ENCODE data around the gene POC1B.
A peak's percentile ranks its signal among the peaks of the same experiment; 100 is the strongest.

Gene POC1B

DNA sequence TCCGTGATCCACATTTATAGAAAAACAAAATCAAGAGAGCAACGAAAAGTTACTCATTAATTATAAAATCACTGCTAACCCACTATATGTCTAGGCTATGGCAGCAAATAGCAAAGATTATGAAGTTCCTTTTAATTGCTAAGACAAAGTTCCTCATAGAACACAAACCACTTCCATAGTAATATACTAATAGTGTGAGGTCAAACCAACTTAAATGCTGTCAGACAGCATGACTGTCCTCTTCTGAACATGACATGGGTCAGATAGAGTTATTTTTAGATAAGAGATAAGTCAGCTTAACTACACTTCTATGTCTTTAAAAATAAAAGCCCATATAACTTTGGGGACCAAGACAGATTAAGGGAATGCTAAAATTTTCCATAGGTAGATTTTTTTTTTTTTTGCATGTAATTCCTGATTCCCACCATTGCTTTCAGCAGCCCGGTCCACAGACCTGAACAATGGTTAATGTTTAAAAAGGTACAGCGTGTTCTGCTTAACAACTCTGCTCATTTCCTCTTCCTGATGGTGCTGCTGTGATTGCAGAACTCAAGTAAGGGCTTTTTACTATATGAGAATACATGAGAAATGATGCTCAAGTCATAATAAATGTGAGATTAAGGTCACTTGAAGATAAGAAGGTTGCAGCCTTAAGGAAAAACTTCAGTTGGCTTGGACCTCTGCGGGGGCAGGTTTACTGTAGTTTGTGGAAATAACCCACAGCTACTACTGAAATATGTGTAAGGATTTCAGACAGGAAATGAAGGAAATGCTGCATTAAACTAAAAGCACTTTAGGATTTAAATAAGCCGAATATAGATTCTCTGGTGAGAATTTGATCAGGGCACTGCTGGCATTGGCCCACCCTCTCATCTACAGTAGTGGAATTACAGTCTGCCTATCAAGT lies 135.8 kb downstream of the POC1B start:
- DNase-seq (ENCODE audit: low spot score): no peak

DNA sequence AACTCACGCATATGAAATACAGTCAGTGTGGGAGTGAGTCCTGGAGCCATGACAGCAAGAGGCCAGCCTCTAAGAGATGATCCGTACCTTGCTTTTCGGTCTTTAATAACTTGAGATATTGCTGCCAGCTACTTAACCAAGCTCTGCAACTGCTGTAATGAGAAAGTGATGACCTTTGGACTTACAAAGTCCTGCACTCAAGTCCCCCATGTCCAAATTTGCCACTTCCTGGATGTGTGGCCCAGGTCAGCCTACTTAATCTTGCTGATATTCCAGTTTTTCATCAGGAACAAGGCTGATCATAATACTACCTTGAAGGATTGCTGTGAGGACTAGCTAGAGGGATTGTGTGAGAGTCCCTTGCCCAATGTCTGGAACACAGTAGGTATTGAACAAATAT lies 139.7 kb downstream of the POC1B start:
- no peak for DNase-seq (ENCODE audit: low spot score)

DNA sequence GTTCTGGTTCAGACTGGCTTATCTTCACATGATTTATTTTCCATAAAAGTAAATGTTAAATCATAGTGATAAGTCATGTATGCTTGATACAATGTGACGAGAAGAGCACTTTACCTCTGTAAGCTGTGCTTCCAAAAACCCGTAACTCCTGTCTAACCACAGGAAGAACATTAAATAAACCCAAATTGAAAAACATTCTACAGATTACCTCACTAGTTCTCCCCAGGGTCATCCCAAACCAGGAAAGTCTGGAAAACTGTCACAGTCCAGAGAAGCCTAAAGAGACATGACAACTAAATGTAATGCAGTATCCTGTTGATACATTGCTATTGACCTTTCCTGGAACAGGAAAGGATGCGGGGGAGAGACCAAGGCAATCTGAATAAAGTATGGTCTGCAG lies 141.0 kb downstream of the POC1B start:
- no peak for DNase-seq (ENCODE audit: low spot score)

DNA sequence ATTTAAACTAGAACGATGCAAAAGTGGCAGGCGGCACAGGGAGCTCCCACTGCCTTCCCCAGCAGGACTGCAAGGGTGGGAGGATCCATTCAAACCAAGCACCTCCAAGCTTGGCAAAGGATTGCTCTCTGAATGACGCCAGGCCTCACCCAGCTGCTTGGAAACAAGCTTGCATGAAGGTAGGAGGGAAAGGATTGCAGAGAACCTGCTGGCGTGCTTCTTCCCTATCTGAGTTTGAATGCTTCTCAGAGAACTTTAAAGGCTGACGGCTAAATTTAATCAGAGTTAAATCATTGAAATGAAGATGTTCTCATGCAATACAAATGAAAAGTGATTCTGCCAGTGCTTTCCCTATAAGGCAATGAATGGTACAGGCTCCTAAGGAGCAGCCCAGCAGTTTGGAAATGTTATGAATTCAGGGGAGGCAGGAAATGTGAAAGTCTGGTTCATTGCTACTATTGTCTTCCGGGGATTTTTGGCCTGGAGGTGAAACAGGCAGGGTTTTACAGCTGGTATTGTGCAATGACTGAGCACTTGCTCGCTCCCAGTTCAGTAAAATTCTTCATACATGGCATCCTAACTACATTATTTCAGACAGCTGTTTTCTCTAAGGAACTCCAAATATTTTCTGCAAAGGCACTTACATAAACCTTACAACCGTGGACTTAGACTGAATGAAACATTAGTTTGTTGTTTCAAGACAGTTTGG lies 141.6 kb downstream of the POC1B start:
- peak; percentile 80 for DNase-seq (ENCODE audit: low spot score)

DNA sequence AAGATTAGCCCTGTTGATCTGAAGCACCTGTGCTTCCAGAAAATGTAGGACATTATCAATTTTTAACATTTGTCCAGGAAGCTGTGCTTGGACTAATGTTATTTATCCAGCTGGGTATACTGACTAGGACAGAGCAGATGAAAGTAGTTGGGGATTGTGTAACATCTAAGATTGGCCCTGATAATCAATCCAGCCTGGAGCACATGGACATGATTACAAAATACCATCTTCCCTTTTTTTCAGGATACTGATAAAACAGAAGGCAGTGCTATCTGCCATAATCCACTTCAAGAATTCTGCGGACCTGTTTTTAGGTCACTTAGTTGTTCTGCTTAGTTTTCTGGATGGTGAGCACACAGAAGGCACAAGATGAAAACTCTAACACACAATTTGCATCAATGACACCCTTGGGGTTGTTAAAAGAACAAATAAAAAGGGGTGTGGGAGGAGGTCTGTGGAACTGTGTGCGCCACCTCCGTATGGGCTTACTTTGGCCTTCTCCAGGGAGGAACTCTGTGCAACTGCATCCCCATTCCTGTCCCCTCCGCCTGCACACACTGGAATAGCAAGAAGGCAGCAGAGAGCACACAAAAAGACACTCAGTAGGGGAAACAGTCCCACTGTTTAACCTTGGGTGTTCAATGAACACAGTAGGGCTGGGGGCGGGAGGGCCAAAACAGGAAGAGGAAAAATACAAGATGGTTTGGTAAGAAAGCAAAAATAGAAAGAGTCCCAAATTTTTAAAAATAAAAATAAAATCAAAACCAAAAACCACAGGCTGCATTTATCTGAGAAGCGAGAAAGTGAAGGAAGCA lies 142.4 kb downstream of the POC1B start:
- peak; percentile 11 for DNase-seq (ENCODE audit: low spot score)

DNA sequence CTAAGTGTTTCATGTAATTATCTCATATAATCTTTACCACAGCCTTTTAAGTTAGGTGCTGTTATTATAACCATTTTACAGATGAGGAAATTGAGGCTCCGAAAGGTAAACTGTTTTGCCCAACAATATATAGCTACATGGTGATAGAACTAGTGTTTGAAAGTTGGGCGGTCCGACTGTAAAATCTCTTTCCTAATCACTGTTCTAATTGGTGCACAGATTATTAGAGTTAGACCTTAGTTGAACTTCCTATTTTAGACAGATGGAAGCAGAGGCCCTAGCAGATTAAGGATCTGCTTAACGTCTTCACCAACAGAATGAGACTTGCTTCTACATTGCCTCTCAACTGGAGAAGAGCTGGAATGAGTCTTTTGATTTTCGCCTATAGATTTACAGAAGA lies 143.5 kb downstream of the POC1B start:
- no peak for DNase-seq (ENCODE audit: low spot score)

DNA sequence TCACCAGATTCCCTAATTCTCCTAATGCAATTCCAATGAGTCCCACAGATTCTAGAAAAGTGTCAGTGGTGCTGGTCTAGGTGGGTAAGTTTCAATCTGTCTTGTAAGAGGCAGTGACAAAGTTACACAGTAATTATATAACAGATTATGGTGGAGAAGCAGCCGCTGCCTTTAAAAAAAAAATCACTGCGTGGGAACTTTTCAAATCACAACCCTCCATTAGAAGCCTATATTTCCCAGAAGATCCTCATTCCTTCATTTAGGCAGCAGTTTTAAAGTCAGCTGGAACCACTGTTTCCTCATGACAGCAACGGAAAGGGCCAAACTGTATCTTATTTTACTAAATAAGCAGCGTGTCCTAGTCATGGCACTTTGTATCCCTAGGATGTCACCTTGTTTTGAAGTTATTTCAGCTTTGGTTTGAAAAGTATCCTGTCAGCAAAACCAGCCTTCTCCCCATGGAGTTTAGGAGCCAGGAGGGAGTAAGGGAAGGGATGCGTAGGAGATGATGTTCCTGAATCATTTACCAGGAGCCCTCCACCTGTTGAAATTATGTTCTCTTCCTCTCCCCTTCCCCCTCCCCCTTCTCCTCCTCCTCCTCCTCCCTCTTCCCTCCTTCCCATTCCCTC lies 145.9 kb downstream of the POC1B start:
- DNase-seq (ENCODE audit: low spot score): no peak

DNA sequence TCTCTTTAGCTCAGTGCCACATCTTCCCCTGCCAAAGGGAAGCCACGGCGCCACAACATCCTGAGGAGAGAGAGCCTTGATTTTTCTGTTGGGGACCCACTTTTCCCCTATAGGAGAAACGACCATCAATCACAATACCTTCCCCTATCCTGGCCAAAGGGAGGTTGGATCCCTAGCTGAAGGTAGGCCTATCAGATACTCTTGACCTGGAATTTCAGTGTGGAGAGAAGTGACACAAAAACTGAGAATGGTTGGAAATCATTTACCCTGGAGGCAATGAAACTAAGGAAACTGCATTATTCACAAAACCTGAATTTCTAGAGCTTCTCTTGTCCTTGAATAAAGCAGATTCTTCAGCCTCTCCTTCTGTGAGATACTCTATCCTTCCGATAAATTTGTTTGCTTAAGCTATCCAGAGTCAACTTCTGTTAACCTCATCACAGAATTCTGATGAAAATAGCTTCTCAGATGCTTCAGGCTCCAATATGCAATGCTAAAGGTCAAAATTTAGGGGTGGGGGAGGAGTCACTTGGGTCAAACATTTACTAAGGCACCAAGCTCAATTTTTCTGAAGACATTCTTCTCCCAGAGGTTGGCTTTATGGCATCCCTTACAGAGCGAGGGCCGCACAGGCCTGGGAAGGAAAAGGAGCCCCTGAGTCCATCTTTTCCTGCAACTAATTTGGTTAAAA lies 146.6 kb downstream of the POC1B start:
- no peak for DNase-seq (ENCODE audit: low spot score)

DNA sequence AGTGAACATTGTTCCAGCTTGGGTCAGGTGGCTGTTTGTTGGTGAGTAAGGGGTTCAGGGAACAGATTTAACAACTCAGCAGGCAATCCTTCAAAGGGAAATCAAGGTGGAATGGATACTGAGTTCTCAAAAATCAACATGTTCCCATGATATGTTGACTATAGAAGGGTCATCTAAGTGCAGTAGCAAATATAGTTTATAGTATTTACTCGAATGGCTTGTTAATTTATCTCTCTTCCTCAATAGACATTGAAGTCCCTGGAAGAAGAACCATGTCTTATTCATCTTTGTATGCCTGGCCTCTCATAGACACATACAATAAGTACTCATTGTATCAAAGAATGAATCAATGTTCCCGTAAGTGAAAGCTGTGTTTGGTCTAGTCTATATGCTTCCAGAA lies 149.0 kb downstream of the POC1B start:
- DNase-seq (ENCODE audit: low spot score): no peak

DNA sequence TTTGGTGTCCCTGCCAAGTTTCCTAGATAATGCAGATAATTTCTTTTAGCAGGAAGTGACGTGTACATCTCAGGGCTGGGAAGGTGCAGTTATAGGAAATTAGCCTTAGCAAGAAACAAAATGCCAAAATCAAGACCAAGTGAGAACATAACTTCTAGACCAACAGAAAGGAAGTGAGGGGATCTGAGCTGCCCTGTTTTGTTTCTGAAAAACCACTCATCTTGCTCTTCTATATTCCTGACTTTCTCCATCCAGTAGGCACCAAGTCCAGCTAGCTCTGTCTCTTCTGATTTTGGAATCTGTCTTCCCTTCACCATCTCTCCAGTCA lies 149.7 kb downstream of the POC1B start:
- no peak for DNase-seq (ENCODE audit: low spot score)

DNA sequence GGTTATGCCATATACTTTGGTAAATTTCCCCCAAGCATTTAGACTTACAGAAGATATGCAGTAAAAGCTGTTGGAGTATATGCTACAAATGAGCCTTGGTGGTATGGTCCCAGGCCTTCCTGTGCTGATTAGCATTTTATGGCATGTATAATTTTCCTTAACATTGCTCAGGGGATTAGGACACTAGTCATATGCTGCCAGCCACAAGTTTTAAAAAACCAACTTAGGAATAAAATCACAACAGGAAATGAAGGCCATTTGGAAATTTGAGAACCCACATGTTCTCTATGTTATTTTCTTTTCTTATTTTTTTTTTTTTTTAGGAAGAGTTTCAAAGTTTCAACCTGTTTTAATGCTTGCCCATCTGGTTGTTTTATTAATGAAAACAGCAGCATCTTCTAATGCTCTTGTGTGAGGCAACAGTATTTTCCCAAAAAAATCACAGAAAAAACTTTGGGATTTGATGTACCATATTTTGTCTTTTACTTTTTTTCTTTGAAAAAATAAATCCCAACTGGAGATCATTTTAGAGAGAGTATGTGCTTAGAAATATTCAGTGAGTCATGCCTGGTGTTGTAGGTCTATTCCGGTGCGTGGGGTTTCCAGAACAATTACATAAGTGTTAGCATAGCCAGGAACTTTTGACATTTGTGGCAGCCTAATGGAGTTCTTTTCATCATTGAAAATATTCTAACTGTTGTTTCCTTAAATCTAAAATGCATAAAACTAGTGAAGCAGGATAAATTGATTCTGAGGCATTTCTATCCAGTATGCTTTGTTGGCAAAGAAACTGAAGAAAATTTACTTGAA lies 151.9 kb downstream of the POC1B start:
- peak; percentile 72 for DNase-seq (ENCODE audit: low spot score)

DNA sequence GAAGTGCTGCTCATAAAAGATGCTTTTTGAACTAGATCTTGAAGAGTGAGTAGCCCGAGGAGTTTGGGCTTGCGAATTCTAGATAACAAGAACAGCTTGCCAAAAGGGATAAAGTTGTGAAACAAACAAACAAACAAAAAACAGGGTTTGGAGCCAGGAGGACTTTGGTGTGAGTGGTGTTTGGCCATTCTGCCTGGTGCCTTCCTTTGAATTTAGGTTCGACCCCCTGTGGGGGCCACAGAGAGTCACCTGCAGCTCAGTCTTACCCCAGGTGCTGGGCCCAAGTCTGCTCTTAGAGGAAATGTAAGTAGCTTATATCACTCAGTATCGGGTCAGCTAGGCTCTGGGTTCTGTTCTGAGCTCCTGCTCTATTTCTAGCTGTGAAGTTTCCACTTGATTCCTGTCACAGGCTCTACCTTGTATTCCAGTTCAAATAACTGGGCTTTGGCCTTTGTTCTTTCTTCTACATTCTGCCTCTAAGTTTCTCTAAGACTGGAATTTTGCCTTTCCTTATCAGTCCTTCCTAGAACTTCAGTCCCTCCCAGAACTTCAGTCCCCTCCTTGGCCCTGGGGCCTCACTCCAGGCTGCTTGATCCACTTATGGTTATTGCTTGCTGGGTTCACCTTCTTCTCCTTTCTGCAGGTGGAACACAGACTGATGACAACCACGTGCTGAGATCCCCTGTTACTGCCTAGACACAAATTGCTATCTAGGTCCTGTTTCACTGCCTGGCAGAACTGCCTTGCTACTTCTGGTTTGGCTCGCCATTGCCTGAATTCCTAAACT lies 153.1 kb downstream of the POC1B start:
- no peak for DNase-seq (ENCODE audit: low spot score)

DNA sequence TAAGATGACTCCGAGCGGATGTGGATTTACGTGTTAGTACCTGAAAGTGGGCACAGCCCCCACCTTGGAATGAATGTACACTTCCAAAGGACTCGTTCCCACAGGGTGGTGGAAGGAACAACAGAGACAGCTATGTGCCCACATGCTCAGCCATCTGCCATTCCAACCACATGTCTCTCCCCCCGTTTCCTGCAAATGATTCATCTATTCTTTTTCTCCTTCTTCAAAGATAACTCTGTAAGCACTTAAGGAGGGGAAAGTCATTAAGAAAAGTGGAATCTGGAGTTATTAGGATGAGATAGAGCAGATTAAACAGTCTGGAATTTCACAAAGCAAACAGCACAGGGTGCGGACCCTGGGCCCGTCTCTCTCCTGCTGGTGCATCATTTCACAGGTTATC lies 155.0 kb downstream of the POC1B start:
- DNase-seq (ENCODE audit: low spot score): peak; percentile 75

DNA sequence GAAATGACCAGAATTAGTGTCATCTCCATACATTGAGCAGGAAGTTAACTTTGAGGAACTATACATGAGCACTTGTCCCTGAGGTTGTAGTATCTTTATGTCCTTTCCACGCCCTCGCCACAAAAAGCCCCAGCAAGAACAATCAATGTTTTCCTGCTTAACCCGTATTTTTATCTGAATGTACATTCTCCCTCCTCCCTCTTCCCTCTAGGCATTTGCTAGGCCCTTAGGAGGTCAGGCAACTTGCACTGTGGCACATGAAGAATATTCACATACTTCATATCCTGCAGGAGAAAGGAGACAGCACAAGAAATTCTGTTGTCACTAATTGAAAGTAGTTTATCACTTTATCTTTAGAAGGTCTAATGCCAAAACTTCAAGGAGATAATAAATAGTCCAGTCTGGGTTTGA lies 155.4 kb downstream of the POC1B start:
- no peak for DNase-seq (ENCODE audit: low spot score)

Measured in AG08395 (cell line).